Endometrial microvascular endothelial cells (primary cell): ENCODE measurements around the gene SELENOK. TPM values are rescaled to one million over a fixed set of nuclear protein-coding genes. Genes with fewer than 3 reads are reported as not detected.
"Not testable (repeated sequence)": the region's sequence is repeated elsewhere in the genome, so short reads cannot be mapped to it uniquely, and the experiment has no call there.

ENCODE experiments used
- in situ Hi-C: cut with HindIII; loops from 2 replicates; pipeline ENCODE4 v1.10.0; 2017; ENCODE audit warnings: low sequenced_read_pairs, low pct_unique_long_range_greater_than_20kb; ENCODE audit errors: inconsistent ontology term
- total RNA-seq: library from RNA; depleted of rRNA; stranded (reverse); fragments of >200 nt; gene quantifications from one replicate; pipeline ENCODE4 v1.2.3, GENCODE V29; 2015; ENCODE audit errors: inconsistent ontology term

The SELENOK gene
- 36.1 TPM for total RNA-seq

DNA sequence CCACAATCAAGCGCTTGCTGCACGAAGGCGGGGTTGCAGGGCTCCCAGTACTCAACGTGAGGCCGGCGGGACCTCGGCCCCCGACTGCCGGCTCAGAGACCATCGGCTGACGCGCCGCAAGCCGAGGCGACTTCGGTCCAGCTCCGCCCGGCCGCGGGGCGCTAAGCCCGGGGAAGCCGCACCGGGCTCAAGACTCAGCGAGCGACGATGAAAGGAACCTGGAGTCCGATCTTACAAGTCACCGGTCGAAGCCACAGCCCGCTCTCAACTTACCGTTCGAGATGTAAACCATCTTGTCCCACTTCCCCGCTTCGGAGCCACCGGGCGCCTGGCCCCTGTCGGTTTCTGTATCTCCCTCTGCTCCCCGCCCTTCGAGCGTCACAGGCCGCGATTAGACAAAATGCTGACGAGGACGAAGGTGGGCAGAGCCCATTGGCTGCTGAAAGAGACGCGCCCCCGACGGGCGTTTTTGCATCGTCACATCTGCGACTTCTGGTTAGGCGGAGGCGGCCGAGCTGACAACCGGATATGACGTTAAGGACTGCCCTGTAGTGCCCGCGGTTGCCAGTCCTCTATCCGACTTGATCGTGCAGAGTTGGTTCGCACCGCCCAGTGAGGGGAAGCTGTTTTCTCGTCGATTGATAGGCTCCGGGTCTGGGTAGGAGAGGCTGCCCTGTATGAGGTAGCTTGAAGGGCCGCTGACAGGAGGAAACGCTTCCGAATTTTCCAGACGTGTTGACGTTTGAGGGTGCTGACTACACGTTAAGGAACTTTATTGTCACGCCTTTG, at the start of gene SELENOK:
Gene SELENOK, minus strand, starts transcription at position 363 of the 789 bp plus-strand sequence.
- in situ Hi-C loops, result no loop called here

GRCh38 chr3:53941184-53941583, 49.5 kb upstream of the SELENOK start:
- in situ Hi-C loops, result no loop called here

- in situ Hi-C loops, result no loop called here
Observed at GRCh38 chr3:53940623-53941022, 49.0 kb upstream of the SELENOK start.

GRCh38 chr3:53939813-53940212, 48.2 kb upstream of the SELENOK start:
- in situ Hi-C loops, result no loop called here

- in situ Hi-C loops, result no loop called here
Observed at GRCh38 chr3:53939086-53939582, 47.5 kb upstream of the SELENOK start.

DNA sequence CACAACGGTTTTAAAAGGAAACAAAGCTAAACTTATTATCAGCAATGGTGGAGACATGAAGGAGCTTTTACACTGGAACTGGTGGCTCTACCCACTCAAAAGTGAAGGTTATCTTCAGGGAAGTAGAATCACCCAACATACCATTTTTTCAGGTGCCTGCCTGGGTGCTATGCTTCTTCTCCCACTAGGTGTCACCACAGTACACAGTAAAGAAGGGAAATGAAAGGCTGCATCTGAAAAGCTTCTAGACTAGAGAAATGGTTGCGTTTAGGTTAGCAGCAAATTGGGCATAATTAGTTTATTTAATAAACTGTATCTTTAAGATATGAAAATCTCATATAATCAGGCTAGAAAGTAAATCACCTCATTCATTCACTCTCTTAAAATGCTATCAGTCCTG, 47.0 kb upstream of the SELENOK start:
- in situ Hi-C loops, result no loop called here

DNA sequence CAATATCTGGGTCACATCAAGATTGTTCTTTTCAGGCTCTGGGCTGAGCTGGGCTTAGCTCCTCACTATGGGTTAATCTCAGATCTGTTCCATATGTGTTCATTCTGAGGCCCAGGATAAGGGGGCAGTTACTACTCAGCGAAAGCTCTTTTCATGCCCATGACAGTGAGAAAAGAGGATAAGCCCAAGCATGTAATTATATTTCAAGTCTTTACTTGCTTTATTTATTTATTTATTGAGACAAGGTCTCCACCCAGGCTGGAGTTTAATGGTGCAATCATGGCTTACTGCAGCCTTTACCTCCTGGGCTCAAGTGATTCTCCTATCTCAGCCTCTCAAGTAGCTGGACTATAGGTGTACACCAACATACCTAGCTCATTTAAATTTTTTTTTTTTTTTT, 44.7 kb upstream of the SELENOK start:
- in situ Hi-C loops, result no loop called here

DNA sequence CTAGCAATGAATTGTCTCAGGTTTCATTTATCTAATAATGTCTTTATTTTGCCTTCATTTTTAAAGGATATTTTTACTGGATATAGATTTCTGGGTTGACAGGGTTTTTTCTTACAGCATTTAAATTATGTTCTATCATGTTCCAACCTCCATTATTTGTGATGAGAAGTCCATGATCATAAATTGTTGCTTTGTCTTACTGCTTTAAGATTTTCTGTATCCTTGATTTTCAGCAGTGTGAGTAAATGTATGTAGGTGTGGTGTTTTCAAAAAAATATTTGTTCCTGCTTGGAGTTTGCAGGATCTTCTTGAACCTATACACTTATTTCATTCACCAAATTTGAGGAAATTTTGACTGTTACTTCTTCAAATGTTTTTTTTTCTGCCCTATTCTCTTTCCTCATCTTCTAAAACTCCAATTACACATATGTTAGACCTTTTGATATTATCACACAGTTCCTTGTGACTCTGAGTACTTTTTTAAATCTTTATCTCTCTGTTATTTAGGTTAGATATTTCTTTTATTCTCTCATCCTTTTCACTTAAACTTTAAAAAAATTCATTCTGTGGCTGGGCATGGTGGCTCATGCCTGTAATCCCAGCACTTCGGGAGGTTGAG, 43.7 kb upstream of the SELENOK start:
- in situ Hi-C loops, result no loop called here

DNA sequence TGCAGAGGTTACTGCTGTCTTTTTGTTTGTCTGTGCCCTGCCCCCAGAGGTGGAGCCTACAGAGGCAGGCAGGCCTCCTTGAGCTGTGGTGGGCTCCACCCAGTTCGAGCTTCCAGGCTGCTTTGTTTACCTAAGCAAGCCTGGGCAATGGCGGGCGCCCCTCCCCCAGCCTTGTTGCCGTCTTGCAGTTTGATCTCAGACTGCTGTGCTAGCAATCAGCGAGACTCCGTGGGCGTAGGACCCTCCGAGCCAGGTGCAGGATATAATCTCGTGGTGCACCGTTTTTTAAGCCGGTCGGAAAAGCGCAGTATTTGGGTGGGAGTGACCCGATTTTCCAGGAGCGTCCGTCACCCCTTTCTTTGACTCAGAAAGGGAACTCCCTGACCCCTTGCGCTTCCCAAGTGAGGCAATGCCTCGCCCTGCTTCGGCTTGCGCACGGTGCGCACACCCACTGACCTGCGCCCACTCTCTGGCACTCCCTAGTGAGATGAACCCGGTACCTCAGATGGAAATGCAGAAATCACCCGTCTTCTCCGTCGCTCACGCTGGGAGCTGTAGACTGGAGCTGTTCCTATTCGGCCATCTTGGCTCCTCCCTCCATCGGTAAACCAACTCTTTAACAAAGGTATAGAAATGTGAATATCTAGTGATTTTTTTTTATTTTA, 35.7 kb upstream of the SELENOK start:
- in situ Hi-C loops, result not testable (repeated sequence)

DNA sequence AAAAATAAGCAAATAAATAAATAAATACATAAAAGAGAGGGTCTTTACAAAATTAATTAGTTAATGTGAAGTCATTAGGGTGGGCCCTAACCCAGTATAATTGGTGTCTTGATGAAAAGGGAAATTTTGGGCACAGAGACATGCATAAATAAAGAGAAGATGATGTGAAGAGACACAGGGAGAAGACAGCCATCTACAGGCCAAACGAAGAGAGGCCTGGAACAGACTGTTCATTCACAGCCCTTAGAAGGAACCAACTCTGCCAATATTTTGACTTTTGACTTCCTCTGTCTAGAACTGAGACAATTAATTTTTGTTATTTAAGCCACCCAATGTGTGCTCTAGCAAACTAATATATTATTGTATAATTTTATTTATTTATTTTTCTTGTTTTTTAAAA, 29.6 kb upstream of the SELENOK start:
- in situ Hi-C loops, result no loop called here

DNA sequence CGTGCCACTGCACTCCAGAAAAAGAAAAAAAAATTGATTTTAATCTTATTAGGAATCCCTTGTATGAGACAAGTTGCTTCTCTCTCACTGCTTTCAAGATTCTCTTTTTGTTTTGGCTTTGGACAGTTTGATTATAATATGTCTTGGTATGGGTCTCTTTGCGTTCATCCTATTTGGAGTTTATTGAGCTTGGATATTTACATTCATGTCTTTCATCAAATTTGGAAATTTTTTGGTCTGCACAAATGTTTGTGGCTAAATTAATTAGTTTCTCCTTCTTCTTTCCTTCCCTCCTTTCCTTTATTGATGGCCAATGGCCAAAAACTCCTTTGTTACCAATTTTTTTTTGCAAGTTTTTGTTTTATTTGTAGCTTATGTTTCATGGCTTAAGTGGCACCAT, 28.1 kb upstream of the SELENOK start:
- in situ Hi-C loops, result no loop called here

DNA sequence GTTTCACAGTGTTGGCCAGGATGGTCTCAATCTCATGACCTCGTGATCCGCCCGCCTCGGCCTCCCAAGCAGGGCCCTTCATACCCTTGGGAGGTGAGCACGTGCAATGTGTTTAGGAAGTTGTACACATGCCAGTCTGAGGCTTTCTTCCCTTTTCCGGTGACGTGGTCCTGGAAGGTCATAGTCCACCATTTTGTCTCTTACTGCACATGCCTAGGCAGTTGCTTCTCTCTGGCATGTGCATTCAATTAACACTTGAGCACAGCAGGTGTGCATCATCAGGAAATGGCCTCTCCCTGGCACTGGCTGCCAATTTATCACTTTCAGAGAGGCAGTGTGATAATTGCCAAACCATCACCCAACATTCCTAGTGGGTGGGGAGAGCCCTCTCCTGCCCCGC, 21.7 kb upstream of the SELENOK start:
- in situ Hi-C loops, result no loop called here

GRCh38 chr3:53902711-53903110, 11.1 kb upstream of the SELENOK start:
- in situ Hi-C loops, result no loop called here

DNA sequence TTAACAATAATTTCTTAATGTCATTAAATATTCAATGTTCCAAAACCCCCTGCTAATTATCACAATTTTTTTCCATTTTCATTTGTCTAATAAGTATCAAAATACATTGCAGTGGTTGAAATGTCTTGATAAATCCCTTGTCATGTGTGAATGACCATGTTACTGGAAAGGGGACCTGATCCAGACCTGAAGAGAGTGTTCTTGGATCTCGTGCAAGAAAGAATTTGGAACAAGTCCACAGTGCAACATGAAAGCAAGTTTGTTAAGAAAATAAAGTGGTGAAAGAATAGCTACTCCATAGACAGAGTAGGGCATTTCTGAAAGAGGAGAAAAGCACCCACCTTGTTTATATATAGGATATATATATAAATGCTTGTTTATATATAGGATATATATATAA, 10.4 kb upstream of the SELENOK start:
- in situ Hi-C loops, result no loop called here

- in situ Hi-C loops, result no loop called here
Observed at GRCh38 chr3:53900666-53901331, 9.1 kb upstream of the SELENOK start.

- in situ Hi-C loops, result no loop called here
Observed at GRCh38 chr3:53899750-53900149, 8.1 kb upstream of the SELENOK start.

GRCh38 chr3:53892286-53892637, 603 bp upstream of the SELENOK start:
- in situ Hi-C loops, result no loop called here

- in situ Hi-C loops, result no loop called here
Observed at GRCh38 chr3:53890726-53891475, 758 bp downstream of the SELENOK start.

GRCh38 chr3:53888232-53888631, 3.4 kb downstream of the SELENOK start:
- in situ Hi-C loops, result no loop called here
